Measurements from ENCODE around the gene SH3BP1. TPM values are rescaled to one million over a fixed set of nuclear protein-coding genes. Genes with fewer than 3 reads are reported as not detected.

Gene SH3BP1
- total and polyA plus RNA-seq, 2 of the 13 experiments (the other 11 are each of a cell fraction or from before 2014, with no cell fraction given): 8.4 to 18.5 TPM

GRCh38 chr22:37609240-37610152 is 30.0 kb upstream of the SH3BP1 start (continued):
- TF ChIP-seq ZNF761 (CRISPR knock-in tag; conservative IDR thresholded peaks at IDR 0.05): no peak
- TF ChIP-seq, protein P1, sequence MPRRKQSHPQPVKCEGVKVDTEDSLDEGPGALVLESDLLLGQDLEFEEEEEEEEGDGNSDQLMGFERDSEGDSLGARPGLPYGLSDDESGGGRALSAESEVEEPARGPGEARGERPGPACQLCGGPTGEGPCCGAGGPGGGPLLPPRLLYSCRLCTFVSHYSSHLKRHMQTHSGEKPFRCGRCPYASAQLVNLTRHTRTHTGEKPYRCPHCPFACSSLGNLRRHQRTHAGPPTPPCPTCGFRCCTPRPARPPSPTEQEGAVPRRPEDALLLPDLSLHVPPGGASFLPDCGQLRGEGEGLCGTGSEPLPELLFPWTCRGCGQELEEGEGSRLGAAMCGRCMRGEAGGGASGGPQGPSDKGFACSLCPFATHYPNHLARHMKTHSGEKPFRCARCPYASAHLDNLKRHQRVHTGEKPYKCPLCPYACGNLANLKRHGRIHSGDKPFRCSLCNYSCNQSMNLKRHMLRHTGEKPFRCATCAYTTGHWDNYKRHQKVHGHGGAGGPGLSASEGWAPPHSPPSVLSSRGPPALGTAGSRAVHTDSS (CRISPR knock-in tag; conservative IDR thresholded peaks at IDR 0.05): no peak
- 0 out of 2 replicates have a peak, but pooled peaks have one; percentile 55 for TF ChIP-seq ZXDC (CRISPR knock-in tag; IDR thresholded peaks at IDR 0.05)
- TF ChIP-seq ZNF670 (CRISPR knock-in tag; IDR thresholded peaks at IDR 0.05; ENCODE audit: borderline replicate concordance): 0 out of 2 replicates have a peak, but pooled peaks have one; percentile 38
- TF ChIP-seq SRSF1 (optimal IDR thresholded peaks at IDR 0.05; ENCODE audit: low read depth, low read length): no peak
- 0 out of 2 replicates have a peak, but pooled peaks have one; percentile 36 for TF ChIP-seq HDAC1 (CRISPR knock-in tag; IDR thresholded peaks at IDR 0.05)
- TF ChIP-seq, protein P2, sequence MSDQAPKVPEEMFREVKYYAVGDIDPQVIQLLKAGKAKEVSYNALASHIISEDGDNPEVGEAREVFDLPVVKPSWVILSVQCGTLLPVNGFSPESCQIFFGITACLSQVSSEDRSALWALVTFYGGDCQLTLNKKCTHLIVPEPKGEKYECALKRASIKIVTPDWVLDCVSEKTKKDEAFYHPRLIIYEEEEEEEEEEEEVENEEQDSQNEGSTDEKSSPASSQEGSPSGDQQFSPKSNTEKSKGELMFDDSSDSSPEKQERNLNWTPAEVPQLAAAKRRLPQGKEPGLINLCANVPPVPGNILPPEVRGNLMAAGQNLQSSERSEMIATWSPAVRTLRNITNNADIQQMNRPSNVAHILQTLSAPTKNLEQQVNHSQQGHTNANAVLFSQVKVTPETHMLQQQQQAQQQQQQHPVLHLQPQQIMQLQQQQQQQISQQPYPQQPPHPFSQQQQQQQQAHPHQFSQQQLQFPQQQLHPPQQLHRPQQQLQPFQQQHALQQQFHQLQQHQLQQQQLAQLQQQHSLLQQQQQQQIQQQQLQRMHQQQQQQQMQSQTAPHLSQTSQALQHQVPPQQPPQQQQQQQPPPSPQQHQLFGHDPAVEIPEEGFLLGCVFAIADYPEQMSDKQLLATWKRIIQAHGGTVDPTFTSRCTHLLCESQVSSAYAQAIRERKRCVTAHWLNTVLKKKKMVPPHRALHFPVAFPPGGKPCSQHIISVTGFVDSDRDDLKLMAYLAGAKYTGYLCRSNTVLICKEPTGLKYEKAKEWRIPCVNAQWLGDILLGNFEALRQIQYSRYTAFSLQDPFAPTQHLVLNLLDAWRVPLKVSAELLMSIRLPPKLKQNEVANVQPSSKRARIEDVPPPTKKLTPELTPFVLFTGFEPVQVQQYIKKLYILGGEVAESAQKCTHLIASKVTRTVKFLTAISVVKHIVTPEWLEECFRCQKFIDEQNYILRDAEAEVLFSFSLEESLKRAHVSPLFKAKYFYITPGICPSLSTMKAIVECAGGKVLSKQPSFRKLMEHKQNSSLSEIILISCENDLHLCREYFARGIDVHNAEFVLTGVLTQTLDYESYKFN (CRISPR knock-in tag; conservative IDR thresholded peaks at IDR 0.05): peak; percentile 61
- peak; percentile 39 for TF ChIP-seq GABPA (IDR thresholded peaks at IDR 0.05; ENCODE audit: low read depth, low read length)
- TF ChIP-seq GABPA (CRISPR knock-in tag; IDR thresholded peaks at IDR 0.05; ENCODE audit: low read depth): peak; percentile 82
- no peak for TF ChIP-seq ZFP62 (CRISPR knock-in tag; IDR thresholded peaks at IDR 0.05)
- TF ChIP-seq MTA3 (CRISPR knock-in tag; IDR thresholded peaks at IDR 0.05): no peak
- 0 out of 2 replicates have a peak, but pooled peaks have one; percentile 53 for TF ChIP-seq ZNF44 (CRISPR knock-in tag; IDR thresholded peaks at IDR 0.05)
- TF ChIP-seq ZNF772 (CRISPR knock-in tag; IDR thresholded peaks at IDR 0.05): 0 out of 2 replicates have a peak, but pooled peaks have one; percentile 7
- peak; percentile 35; the same call in 1 of the 2 replicates for TF ChIP-seq ELF1 (CRISPR knock-in tag; IDR thresholded peaks at IDR 0.05)
- TF ChIP-seq GABPB1 (CRISPR knock-in tag; IDR thresholded peaks at IDR 0.05): peak; percentile 77
- TF ChIP-seq ZNF687 (CRISPR knock-in tag; IDR thresholded peaks at IDR 0.05): peak; percentile 72

Measured in HepG2 (cell line).